ENCODE results near the gene ALDH3A1.

Gene ALDH3A1

DNA sequence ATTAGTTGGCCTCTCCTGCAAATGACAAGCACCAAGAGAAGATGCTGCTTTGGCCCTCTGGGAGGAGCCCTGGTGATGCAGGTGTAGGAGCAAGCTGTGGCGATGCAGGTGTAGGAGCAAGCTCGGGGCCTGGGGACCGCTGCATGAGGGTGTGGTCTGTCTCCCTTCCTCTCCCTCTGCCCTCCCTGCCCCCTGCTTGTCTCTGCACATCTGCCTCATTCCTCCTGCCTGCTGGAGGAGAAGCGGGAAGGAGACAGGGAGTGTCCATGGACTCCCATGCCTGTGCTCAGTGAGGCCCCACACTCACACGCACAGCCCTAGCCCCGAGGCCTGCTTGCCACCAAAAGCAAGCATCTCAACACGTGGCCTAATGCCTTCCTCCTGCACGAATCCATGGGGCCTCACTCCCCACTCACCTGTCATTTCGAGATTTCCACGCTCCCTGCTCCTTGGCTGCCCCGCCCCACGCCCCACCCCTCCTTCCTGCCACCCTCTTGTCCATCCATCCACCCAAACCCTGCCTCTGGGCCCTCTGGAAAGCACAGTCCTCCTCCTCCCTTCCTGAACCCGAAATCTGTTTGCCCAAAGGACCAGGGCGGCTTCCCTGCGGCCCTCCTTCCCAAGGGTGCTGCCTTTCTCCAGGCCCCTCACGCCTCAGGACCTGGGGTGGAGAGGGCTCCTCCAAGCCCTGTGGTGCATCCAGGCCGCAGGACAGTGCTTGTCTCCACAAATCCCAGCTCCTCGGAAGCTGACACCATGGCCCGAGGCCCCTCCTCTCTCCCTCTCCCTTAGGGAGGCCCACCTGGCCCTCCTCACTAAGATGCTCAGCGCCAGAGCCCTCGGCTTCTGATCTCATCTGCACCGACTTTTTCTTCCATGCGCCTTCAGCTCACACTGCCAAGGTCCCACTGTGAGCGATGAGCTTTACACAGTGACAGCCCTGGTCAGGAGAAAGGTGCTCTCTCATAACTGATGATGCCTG is 11.8 kb upstream of the ALDH3A1 start:
- peak; percentile 38 to 83 for DNase-seq

DNA sequence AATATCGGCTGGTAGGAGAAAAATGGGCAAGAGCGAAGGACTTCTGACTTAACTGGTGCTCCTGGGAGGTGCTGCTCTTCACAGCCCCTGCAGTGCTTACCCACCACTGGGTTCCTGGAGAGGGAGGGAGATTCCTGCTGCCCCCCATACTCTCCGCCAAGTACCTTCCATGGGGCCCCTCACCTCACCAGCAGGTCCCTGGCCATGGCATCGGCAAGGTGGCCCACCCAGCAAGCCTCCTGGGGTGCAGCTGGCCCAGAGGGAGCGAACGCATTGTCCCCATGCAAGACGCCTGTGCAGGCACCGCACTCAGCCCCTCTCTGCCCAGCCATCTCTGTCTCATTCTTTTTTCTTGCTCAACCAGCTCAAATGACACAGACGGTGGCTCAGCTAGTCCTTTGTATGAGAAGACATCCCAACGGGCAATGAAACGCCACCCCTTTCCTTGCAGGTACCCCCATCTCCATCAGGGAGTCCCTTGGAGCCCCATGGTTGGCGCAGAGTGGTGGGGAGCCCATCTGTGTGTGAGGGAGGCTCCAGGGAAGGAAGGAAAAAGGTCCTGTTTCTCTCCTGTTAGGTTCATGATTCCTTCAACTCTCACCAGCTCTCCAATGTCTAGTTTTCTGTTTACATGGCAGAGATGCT is 9.6 kb upstream of the ALDH3A1 start:
- DNase-seq, result no peak

DNA sequence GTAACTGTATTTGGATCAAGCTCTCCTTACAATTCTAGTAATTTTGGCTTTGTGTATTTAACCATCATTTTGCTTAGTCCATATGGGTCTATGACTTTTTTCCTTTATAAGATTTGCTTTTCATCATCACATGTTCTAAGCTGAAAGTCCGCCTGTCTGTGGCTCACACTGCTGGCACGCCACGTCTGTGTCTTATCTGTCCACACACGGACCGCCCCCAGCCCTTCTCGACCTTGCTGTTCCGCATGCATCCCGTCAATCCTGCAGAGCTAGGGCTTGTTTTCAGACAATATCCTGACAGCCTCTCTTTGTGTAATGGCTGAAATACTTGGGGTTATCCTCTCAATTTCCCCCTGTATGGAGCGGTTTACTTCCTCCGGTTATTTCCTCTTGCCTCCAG is 8.4 kb upstream of the ALDH3A1 start:
- no peak for DNase-seq

DNA sequence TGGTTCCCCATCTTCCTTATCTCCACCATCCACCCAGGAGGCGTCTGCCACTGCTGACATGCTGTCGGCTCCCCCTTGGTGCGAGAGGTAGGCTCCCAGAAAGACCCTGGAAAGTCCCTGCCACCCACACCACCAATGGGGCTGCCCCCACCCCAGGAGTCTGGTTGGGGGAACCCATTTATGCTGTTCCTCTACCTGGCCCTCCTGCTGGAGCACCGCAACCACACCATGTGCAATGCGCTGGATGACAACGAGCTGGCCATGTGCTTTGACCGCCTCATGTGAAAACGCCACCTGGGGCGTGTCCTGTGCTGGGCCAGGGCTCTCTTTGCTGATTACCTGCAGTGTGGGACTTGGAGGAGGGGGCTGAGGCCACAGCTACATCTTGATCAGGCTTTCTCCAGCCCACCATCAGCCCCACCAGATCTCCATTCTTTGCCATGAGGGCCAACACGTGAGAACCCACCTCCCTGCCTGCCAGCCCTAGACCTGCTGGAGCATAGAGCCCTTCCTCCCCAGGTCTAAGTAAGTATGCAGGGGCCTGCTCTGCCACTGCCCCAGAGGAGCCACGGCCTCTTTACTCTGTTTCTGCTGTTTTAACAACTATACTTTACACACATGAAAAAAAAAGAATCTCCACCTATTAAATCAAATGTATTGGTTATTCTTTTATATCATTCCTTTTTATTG is 7.9 kb upstream of the ALDH3A1 start:
- DNase-seq, result no peak

DNA sequence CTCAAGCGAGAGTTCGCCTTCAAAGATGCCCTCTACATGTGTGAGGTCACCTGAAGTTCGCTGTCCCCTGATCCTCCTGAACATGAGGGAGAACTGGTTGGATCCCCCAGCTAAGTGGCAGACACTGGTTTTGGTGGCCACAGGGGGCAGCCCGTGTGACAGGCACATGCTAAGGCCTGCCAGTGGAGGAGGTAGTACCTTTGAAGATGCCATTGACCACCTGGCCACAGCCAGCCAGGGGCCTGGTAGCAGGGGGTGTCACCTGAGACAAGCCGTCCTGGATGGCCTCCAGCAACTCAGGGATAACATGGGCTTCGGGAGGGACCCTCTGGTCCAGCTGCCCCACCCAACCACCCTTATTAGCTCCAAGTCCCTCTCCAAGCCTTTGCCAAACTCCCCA is 7.3 kb upstream of the ALDH3A1 start:
- no peak for DNase-seq

DNA sequence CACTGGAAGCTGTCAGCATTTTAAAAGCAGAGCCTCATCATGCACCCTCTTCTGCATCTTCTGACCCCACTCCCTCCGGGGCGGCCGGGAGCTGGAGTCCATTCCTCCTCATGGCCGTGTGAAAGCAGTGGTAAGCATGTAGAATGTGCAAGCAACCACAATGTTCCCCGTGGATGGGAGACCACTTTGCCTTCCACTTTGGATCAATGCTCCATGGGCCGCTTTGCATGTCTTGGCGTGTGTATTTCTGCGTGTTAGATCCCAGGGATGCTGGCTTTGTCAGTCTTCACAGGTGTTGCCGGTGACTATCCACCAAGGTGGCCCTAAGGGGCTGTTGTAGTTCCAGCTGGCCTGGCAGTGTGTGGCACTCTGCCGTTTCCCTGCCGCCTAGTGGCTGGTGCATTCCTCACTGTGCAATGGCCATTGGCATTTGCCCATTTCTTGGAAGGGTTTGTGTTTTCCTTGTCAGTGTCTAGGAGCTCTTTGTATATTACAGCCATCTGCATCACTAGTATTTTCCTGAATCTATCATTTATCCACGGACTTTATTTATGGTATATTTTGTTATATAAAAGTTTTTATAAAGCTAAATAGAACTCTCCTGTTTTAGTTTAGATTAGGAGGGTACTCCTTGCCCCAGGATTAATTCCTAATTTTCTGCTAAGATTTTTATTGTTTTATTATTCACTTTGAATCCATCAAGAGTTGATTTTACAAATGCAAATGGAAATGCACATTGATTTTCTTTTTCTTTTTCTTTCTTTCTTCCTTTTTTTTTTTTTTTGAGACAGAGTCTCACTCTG is 5.8 kb upstream of the ALDH3A1 start:
- peak; percentile 25 to 73 for DNase-seq

DNA sequence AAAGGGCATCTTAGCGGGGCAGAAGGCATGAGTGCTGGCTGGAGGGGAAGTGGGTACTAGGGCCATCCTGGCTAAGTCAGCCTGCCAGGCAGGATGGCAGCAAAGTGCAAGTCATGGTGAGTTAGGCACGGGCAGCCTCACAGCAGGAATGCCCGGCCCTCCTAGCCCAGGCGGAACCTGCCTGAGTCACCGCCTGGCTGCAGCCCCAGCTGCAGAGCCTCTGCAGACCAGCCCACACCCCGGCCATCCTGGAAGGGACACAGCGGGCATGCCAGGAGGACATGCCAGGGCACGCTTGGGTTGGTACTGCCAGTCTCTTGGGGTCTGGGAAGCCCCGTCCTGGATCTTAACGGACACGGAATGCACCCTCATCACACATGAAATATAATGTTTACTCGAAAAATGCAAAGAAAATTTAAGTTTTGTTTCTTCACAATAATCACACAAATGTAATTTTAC is 5.0 kb upstream of the ALDH3A1 start:
- DNase-seq, result no peak

DNA sequence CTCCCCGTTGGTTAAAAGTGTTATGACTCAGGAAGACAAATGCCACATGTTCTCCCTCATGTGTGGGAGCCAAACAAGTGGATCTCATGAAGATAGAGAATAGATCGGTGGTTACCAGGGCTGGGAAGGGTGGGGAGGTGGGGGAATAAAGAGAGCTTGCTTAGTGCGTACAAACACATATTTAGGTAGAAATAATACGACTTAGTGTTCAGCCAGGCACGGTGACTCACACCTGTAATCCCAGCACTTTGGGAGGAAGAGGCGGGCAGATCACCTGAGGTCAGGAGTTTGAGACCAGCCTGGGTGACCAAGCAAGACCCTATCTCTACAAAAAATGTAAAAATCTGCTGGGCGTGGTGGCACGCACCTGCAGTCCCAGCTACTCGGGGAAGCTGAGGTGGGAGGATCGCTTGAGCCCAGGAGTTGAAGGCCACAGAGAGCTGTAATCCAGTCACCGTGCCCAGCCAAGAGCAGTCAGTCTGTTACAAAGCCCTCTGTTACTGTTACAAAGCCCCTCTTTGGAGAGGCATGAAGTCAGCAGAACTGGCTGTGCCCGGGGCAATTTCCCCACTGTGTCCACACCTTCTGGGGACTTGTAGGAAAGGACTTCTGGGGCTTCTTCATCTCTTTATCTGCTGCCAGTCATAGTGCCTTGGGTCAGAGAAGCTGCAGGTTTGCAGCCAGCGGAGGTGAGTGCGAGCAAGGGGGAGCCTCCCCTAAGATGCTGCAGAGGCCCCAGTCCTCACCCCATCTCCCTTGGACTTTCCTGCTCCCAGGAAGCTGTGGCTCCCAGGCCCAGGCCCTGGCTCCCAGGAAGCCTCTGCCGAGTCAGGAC is 4.3 kb upstream of the ALDH3A1 start:
- no peak for DNase-seq

DNA sequence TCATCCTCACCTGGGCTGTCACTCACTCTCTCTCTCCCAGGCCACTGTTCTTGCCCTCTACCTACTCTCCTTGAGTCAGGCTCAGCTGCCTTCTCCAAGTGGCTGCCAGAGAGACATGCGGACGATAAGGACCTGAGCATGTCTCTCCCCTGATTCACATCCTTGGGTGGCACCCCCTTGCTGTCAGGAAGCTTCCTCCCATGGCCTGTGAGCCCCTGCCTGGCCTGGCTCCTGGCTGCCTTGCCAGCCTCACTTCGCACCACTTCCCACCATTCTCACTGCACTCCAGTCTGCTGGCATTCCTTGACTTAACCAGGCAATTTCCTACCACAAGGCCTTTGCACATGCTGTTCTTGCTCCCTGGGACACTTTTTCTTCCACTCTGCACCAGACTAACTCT is 2.7 kb upstream of the ALDH3A1 start:
- DNase-seq, result no peak

DNA sequence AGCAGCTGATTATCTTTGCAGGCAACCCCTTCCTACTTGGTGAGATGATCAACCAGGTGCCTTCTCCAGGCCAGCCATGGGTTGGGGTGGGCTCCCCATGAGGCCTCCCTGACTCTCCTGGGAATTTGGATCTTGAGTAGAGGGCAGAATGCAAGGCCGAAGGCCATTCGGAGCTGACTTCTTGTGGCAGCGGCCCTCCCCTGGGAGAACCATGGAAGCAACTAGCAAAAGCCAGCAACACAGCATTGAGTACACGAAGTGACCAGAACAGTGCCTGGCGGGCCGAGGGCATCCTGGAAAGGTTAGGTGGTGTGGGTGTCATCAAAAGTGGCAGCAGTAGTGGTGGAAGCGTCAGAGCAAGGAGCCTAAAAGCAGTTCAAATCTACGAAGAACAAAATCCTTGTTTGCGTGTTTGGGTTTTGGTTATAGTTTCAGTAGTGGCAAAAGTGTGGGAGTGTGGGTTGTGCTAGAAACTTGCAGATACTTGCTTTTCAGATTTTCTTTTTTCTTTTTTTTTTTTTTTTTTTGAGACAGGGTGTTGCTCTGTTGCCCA is 2.0 kb upstream of the ALDH3A1 start:
- DNase-seq, result no peak

DNA sequence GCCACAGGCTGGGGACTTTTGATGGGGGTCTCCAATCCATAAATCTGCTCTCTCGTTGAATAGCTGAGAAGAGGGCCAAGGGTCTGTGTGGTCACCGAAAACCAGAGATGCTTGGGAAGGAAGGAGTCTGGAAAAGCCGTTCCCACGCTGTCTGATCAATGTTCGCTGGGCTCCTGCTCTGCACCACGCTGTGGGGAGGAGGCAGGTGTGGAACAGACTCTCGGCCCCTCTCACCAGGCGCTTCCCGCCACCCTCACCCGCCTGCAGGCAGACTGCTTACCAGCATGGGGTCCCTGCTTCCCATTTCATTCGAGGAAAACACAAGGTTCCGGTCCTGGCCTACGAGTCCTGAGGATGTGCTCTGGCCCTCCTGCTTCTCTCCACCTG is 702 bp upstream of the ALDH3A1 start:
- DNase-seq, result peak in 1 of 2 experiments; percentile 14

DNA sequence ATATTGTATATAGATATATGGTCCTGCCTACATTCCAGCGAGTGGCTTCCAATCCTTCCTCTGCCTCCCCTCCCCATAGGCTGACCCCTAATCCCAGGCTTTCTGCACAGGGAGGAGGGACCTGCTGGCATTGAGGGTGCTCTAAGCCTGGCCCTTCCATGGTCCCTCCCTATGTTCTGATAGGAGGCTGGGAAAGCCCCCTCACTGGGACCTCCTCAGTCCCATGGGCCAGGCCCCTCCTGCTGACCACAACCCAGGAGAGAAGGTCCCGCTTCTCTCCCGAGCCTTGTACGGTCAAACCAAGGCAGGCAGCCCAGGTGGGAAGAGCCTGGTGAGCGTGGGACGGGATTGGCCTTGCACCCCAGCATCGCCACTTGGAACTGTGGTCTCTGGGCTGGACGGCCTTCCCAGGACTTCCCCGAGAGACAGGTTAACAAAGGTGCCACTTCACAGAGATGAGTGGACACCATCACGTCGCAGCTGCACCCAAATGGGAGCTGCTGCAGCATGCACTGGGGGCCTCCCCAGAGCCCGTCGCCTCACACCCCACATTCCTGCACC is 859 bp downstream of the ALDH3A1 start:
- DNase-seq, result no peak

DNA sequence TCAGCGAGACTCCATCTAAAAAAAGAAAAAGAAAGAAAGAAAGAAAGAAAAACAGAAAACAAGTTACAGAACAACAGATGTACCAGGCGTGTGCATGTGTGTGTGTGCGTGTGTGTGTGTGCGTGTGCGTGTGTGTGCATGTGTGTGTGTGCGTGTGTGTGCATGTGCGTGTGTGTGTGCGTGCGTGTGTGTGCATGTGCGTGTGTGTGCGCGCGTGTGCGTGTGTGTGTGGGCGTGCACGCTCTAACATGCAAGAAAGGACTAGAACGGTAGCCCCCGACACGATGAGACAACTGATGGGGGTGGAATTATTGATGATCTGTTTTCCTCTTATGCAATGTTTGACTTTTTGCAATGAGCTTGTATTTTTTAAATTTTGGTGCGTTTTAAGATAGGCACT is 1.6 kb downstream of the ALDH3A1 start:
- DNase-seq, result no peak

DNA sequence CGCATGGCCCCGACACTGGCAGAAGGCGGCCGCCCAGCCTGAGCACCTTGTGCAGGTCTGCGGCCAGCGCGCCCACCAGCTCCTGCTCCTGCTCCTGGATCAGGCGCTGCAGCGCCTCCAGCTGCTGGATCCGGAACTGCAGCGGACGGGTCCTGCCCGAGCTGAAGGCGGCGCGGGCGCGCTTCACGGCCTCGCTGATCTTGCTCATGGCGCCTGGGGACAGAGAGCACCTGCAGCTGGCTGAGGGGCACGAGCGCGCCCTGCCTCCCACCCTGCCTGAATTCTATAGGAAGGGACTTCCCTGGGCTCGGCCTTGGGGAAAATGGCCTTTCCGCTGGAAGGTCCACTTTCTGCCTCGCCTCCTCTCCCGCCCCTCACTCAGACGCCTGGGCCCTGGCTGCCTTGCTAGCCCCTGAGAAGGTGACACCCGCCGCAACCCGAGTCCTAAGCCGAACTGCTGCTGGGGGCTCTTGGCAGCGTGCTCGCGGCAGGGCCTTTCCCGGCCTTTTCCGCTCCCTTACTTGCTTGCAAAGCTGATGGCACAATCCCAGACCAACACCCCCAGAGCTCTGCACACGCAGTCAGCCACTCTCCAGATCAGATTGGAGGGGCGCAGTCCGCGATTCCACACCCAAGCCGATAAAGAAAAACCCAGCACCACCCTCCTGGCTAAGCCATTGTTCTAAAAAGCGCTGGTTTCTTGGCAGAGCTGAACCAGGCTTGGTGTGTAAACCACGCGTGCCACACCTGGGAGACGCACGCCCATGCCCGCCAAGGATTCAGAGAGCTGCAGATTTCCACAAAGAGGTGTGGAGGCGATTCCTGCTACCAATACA is 3.0 kb downstream of the ALDH3A1 start:
- peak; percentile 62 to 86 for DNase-seq

DNA sequence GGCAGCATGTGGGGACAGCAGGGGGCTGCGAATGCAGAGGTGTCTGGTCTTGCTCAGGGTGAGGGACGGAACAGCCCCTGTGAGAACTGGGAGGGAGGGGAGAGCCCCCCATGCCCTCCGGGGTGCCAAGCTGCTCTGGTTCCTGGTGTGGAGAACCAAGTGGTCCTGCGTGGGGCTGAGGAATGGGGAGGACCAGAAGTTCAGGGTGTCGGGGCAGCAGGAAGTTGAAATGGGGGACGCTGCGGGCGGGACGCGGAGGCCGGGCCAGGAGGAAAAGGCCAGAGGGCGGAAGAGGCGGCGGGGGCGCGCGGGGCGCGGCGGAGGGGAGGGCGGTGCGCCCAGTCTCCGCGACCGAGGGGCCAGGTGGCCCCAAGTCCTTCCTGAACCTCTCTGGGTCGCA is 3.6 kb downstream of the ALDH3A1 start:
- DNase-seq, result peak in 1 of 2 experiments; percentile 13

DNA sequence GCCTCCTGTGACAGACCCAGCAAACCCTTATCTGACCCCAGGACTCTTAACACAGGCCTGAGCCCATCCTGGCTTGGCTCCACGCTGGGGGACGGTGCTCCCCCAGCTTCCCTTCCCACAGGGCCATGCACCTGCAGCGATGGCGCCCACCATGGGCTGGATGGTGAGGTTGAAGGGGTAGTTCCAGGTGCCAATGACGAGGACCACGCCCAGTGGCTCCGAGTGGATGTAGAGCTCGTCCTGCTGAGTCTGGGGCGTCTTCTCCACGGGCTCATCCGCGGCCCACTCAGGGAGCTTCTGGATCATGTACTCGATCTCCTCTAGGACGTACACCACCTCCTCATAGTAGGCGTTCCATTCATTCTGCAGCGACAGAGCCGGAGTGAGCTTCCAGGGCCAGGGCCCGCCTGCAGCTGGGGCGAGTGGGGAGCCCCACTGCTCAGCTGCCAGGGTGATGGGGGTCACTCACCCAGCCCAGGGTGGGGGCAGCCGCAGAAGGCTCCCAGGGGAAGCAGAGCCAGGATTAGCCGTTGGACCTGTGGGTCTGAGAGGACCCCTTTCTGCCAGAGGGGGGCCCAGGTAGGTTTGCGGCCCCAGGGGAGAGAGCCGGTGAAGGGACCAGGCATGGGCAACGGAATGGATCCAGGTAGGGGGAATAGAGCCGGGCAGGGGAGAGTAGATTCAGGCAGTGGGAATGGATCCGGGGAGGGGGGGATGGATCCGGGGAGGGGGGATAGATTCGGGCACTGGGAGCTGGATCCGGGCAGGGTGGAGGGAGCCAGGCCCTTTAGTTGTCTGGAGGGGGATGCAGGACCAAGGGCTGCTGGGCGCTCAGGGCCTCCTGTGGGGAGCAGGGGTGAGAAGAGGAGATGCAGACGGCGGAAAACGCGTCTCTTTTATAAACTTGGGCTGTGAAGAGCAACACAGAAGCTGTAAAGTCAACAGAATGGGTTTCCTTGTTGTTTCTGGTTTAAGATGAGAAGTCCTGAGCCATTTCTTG is 4.7 kb downstream of the ALDH3A1 start:
- DNase-seq, result no peak

DNA sequence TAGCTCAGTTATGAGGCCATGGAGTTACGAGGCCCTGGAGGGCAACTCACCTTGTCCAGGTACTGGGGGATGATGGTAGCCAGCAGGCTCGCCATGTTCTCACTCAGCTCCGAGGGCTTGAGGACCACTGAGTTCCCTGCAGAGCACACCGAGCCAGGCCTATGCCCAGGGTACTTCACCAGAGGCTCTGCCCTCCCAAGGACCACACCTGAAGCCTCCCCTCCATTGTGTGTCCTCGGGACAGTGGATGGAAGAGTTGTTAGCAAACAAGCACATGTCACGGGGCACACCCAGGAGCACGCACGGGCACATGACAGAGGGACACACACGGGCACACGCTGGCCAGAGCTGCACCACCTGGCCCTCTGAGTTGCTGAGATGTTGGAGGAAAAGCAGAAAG is 5.6 kb downstream of the ALDH3A1 start:
- no peak for DNase-seq

DNA sequence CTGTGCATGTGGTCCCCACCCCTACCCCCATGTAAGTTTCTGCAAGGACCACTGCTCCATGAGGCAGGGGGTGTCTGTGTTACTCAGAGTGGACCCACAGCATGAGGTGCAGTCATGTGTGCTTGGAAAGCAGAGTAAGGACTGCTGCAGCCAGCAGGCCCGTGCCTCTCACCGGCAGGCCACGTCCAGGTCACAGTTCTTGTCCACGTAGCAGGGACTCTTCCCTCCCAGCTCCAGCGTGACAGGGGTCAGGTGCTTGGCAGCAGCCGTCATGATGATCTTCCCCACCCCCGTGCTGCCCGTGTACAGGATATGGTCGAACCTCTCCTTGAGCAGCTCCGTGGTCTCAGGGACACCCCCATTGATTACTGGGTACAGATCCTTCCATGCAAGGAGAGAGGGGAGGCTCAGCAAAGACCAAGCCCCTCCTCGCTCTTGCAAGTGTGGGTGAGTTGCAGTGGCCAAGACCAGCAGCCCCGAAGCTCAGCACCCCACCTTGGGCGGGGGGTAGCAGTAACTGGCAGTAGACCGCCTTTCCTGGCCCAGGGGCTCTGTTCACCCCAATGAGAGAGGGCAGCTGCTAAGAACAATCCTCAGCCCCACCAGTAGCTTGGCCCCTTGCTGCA is 6.2 kb downstream of the ALDH3A1 start:
- no peak for DNase-seq

All from NCI-H524 (cell line).